Fibroblast of pulmonary artery (primary cell): ENCODE measurements around the gene GM2A.

ENCODE experiments used
- DNase-seq: peaks from one replicate; pipeline ENCODE4 v3.0.0-alpha.2; 2010; ENCODE audit warnings: low read depth
- H3K4me3 ChIP-seq: replicated peaks from 2 replicates; pipeline ENCODE4 v1.5.1; 2011; ENCODE audit warnings: low read depth, mild to moderate bottlenecking, control low read depth, low read length, moderate library complexity
- TF ChIP-seq, protein P1 (sequence below): IDR thresholded peaks from 2 replicates; pipeline ENCODE4 v1.5.1; 2011; ENCODE audit warnings: mild to moderate bottlenecking, control low read depth, low read length, inconsistent platforms; ENCODE audit errors: missing control alignments

The GM2A gene

DNA sequence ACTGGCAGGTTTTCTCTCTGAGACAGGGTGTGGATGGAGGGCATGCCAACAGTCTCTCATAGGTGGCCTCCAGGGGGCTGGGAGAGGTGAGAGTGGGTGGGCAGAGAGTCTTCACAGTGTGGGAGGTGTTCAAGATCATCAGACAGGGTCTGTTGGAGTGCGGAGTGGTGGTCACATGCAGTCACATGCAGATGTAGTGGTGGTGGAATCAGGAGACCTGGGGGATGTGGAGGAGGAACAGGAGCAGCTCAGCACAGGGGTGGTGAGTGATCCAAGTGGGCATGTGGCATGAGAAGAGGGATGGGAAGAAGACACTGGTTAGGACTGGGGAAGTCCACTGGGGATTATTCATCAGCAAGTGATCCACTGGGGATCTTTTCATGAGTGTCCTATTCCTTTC, 5.8 kb downstream of the GM2A start:
- DNase-seq = no peak
- TF ChIP-seq, protein P1, sequence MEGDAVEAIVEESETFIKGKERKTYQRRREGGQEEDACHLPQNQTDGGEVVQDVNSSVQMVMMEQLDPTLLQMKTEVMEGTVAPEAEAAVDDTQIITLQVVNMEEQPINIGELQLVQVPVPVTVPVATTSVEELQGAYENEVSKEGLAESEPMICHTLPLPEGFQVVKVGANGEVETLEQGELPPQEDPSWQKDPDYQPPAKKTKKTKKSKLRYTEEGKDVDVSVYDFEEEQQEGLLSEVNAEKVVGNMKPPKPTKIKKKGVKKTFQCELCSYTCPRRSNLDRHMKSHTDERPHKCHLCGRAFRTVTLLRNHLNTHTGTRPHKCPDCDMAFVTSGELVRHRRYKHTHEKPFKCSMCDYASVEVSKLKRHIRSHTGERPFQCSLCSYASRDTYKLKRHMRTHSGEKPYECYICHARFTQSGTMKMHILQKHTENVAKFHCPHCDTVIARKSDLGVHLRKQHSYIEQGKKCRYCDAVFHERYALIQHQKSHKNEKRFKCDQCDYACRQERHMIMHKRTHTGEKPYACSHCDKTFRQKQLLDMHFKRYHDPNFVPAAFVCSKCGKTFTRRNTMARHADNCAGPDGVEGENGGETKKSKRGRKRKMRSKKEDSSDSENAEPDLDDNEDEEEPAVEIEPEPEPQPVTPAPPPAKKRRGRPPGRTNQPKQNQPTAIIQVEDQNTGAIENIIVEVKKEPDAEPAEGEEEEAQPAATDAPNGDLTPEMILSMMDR = no peak
- H3K4me3 ChIP-seq = no peak overlapping the region

DNA sequence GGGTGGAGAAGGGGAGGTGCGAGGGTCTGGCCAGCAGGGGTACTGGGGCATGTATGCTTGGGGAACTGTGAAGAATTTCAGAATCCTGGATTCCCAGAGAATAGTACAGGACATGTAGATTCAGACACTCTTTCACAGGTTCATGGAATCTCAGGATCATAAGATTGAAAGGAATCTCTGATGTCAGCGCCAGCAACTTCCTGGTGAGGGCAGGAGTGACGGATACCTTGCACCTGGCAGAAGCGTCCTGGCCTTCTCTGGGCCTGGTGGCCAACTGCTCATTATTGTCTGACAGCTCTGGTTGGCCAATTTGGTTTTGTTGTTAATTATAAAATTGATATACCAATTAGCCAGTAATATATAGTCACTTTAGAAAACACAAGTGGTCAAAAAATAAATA, 6.9 kb downstream of the GM2A start:
- H3K4me3 ChIP-seq = no peak overlapping the region
- TF ChIP-seq, protein P1 = no peak
- no peak for DNase-seq

DNA sequence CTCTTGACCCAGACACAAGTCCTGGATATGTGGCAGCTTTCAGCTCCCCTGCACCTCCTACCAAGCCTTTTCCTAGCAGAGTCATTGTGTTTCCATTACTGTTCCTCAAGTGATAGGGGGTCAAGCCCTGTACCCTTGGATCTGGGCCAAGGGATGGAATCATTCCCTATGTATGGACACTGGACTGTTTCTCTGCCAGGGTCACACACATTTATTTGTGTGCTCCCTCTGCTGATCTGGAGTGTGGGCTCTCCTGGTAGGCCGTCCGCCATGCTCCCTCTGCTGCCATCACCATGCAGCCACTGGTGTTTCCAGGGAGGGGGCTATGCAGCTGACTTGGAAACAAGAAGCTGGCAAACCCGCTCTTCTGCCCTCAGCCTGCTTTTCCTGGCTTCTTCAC, 9.5 kb downstream of the GM2A start:
- TF ChIP-seq, protein P1 = no peak

DNA sequence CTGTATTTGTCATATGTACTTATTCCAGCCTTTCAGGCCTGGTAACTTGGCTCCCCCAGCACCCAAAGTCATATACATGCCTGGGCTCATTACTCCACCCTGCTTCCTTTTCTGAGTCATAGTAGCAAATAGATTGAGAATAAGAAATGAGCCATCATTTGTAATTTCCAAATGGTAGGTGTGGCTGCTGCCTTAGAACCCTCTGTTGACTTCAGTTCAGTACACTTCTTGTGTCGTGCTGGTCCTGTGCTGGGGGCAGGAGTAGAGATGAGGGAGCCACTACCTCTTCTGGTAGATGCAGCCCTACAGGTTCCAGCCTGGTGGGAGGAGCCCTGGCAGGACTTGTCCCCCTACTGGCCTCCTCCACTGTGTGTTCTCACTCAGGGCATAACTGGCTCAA, 11.1 kb downstream of the GM2A start:
- no peak overlapping the region for H3K4me3 ChIP-seq
- TF ChIP-seq, protein P1 = no peak
- DNase-seq = peak; percentile 42

More for the DNA sequence above, 9.5 kb downstream of the GM2A start:
- H3K4me3 ChIP-seq = no peak overlapping the region
- DNase-seq = no peak

DNA sequence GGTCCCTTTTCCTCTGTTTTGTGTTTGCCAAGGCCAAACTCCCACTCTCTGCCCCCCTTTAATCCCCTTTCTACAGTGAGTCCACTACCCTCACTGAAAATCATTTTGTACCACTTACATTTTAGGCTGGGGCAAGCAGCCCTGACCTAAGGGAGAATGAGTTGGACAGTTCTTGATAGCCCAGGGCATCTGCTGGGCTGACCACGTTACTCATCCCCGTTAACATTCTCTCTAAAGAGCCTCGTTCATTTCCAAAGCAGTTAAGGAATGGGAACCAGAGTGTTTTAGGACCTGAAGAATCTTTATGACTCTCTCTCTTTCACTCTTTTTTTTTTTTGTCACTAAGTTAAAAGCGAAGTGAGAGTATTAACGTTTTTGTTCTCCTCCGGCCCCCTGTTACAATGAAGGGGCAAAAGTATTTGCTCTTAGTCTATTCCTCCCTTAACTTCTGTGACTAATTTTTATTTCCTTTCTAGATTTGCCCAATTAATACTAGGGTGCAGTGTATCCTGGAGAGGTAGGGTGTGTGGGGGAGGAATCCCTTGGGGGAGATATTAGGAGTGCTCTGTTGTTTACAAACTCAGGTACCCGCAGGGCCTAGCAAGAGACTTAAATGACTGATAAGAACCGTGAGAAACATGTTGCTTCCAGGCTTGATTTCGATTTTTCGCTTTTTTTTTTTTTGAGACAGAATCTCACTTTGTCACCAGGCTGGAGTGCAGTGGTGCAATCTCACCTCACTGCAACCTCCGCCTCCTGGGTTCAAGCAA, 14.7 kb downstream of the GM2A start:
- TF ChIP-seq, protein P1 = no peak
- DNase-seq = no peak
- no peak overlapping the region for H3K4me3 ChIP-seq

DNA sequence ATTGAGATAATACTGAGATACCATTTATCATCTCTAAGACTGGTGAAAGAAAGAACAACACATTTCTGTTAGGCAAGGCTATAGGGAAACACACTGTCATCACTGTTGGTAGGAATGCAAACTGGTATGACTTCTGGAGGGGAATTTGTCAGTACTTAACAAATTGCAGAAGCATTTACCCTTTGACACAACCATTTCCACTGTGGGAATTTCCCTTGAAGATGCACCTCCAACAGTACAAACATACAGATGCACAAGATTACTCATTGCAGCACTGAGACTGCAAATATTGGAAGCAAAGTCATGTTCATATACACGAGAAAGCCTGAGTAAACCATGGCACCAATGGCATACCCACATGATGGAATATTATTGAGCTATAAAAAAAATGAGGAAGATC, 17.6 kb downstream of the GM2A start:
- TF ChIP-seq, protein P1 = no peak
- H3K4me3 ChIP-seq = no peak overlapping the region
- peak; percentile 50 for DNase-seq

DNA sequence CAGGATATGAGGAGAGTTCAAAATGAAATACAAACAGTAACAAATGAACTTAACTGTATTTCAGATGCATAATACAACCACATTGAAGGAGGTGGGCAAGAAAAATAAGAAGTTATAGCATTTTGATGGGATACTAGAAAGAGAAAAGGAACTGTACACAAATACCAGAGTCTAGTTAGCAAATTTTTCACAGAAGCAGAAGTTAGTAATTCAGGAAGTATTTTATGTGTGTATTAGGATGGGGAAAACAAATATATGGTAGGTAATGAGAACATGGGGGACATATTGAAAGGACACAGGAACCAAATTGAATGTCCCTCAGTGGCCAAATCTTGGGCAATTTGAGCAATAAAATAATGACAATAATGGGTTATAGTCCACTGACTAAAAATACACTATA, 18.4 kb downstream of the GM2A start:
- no peak for DNase-seq
- TF ChIP-seq, protein P1 = no peak
- H3K4me3 ChIP-seq = no peak overlapping the region
